Sigmoid colon (tissue), 7 donors: ENCODE results near the gene EFNA5. TPM values are rescaled to one million over a fixed set of nuclear protein-coding genes. Genes with fewer than 3 reads are reported as not detected.

ENCODE experiments used
- DNase-seq: peaks from one replicate; pipeline ENCODE4 v3.0.0-alpha.2; 2019
- H3K27ac ChIP-seq, 4 donors: fragments of 200-600 bp; sonication (generic); one replicate each; pipeline ENCODE4 v1.5.1; 2016 to 2019; ENCODE audit warnings: mild to moderate bottlenecking in 1 of 4
- H3K27me3 ChIP-seq, 3 donors: fragments of 200-600 bp; sonication (generic); one replicate each; pipeline ENCODE4 v1.5.1; 2019; ENCODE audit warnings: mild to moderate bottlenecking in 1 of 3
- H3K36me3 ChIP-seq, 4 donors: fragments of 200-600 bp; sonication (generic); one replicate each; pipeline ENCODE4 v1.5.1; 2016 to 2019
- H3K4me1 ChIP-seq, 4 donors: fragments of 200-600 bp; sonication (generic); one replicate each; pipeline ENCODE4 v1.5.1; 2017 to 2019
- H3K4me3 ChIP-seq, 4 donors: fragments of 200-600 bp; sonication (generic); one replicate each; pipeline ENCODE4 v1.5.1; 2017 to 2019; ENCODE audit warnings: mild to moderate bottlenecking in 2 of 4, moderate library complexity in 1 of 4
- H3K9me3 ChIP-seq, 4 donors: fragments of 200-600 bp in 3 of 4; sonication (generic) in 3 of 4; one replicate each; pipeline versions ENCODE4 v1.5.1 to v1.6.1; 2013 to 2019
- EP300 ChIP-seq, 4 donors: sonication (generic); formaldehyde crosslinking; IDR thresholded peaks; one replicate each; pipeline ENCODE4 v1.6.1; 2017; ENCODE audit warnings: antibody characterized with exemption in 4 of 4
- POLR2A ChIP-seq, 2 donors: fragments of 450-650 bp; IDR thresholded peaks; one replicate each; pipeline ENCODE4 v1.6.1; 2016; ENCODE audit warnings: antibody characterized with exemption in 2 of 2, mild to moderate bottlenecking in 2 of 2, moderate library complexity in 2 of 2
- POLR2AphosphoS5 ChIP-seq, 4 donors: sonication (generic); formaldehyde crosslinking; IDR thresholded peaks; one replicate each; pipeline ENCODE4 v1.6.1; 2017; ENCODE audit warnings: antibody characterized with exemption in 4 of 4
- WGBS, 2 donors: extraction: QIAGEN DNeasy Blood & Tissue Kit; methylation state at CpG; one replicate each; pipeline ENCODE4 v1.1.7; 2013; 5-methylcytosine and 5-hydroxymethylcytosine counted together
- intact Hi-C: fragments of 100-400 bp; cut with DNase I; formaldehyde crosslinking; loops from one replicate; pipeline ENCODE4 v1.15.1; 2023
- polyA plus RNA-seq, 3 donors: library from polyadenylated mRNA; stranded (reverse); fragments of 200-250 nt; gene quantifications; one replicate each; pipeline ENCODE4 v1.2.3, GENCODE V29; 2013
- total RNA-seq, 4 donors: library from RNA; depleted of rRNA; stranded (reverse); fragments of >200 nt; gene quantifications; one replicate each; pipeline ENCODE4 v1.1.0, GENCODE V29; 2016
- TF ChIP-seq, protein P1 (sequence below), 4 experiments: fragments of 450-650 bp in 3 of 4; fragments of 200-600 bp in 1 of 4; IDR thresholded peaks; one replicate each; pipeline ENCODE4 v1.5.1; 2016 to 2019; ENCODE audit warnings: antibody characterized with exemption in 4 of 4, mild to moderate bottlenecking in 3 of 4, moderate library complexity in 2 of 4
- donor health status: healthy with polysubstance abuse.
- donor health status: Bipolar disorder and iron deficiency.
- donor health status: healthy.

EFNA5 gene
- total and polyA plus RNA-seq, 7 donors = 0.60 to 10.8 (median 6.8) TPM

DNA sequence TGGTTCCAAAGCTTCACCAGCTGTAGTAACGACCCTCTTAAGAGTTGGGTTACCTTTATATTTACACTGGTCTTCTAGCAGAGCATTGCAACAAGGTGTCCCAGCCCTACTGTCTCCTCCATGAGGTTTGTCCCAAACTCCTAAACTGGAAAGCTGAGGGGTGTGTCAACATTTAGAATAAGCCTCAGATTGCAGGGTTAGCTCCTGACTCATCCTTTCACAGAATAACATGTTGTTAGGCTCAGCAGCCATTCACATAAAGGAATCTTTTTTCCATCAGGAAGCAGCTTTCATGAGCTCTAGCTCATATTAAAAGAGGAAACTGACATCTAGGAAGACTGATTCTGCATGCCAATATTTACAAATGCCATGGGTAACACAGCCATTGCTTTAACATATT, 238.7 kb downstream of the EFNA5 start:
- H3K4me3 ChIP-seq = no peak overlapping the region
- no peaks in the 10 kb centered on the region for H3K27me3 ChIP-seq
- no peaks in the 10 kb centered on the region for H3K36me3 ChIP-seq
- H3K4me1 ChIP-seq = peaks cover 0 to 25% (median 7%) of the 10 kb centered on the region in 4 donors
- no peak for DNase-seq
- H3K9me3 ChIP-seq = no peaks in the 10 kb centered on the region
- intact Hi-C loops = no loop called here
- TF ChIP-seq POLR2A (IDR thresholded peaks at IDR 0.05) = no peak
- no peak for TF ChIP-seq EP300 (IDR thresholded peaks at IDR 0.05)
- TF ChIP-seq, protein P1, sequence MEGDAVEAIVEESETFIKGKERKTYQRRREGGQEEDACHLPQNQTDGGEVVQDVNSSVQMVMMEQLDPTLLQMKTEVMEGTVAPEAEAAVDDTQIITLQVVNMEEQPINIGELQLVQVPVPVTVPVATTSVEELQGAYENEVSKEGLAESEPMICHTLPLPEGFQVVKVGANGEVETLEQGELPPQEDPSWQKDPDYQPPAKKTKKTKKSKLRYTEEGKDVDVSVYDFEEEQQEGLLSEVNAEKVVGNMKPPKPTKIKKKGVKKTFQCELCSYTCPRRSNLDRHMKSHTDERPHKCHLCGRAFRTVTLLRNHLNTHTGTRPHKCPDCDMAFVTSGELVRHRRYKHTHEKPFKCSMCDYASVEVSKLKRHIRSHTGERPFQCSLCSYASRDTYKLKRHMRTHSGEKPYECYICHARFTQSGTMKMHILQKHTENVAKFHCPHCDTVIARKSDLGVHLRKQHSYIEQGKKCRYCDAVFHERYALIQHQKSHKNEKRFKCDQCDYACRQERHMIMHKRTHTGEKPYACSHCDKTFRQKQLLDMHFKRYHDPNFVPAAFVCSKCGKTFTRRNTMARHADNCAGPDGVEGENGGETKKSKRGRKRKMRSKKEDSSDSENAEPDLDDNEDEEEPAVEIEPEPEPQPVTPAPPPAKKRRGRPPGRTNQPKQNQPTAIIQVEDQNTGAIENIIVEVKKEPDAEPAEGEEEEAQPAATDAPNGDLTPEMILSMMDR (IDR thresholded peaks at IDR 0.05) = no peak
- TF ChIP-seq POLR2AphosphoS5 (IDR thresholded peaks at IDR 0.05) = no peak
- peak overlapping the region in 1 of 4 donors; percentile 0 for H3K27ac ChIP-seq
- 76 to 91% methylated on average over 1 of the region's 1 CpG for WGBS, 2 donors

DNA sequence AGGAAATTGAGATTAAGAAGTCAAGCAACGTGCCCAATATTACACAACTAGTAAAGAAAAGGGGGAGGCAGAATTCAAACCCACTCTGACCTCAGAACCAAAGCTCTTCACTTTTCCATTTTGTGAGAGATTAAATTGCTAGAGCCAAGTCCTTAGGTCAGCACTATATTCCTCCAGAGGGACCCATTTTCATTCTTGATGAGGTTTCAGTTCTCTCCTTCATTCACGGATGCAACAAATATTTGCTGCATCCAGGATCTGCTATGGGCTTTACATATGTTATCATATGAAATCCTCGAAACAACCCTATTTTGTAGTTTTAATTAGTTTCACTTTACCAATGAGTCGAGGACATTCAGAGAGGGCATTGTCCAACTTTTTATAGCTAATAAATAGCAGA, 239.2 kb downstream of the EFNA5 start:
- 89 to 93% methylated on average over 4 of the region's 4 CpGs for WGBS, 2 donors

DNA sequence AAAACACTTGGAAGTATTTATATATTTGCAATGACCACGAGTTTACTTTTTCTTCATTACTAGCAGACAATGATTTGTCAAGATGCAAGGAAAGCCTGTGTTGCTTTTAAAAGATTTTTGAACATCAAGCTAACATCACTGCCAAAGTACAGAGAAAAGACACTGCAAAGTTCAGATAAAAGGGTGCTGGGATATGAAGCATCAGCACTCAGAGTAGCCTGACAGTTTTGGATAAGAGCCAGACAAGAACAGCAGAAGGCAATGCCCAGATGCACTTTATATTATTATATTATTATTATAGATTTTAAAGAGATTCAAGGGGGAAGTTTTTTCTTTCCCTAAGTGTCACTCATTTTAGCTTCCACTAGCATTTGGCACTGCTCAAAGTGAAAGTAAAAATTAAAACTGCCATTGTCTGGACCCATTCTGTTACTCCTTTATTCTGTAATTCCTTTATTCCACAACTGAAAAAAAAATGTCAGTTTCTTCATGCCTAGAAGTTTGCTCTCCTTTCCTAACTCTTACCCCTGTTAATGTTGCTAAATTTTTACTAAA, 240.6 kb downstream of the EFNA5 start:
- H3K9me3 ChIP-seq = no peaks in the 10 kb centered on the region
- intact Hi-C loops = no loop called here
- H3K27me3 ChIP-seq = no peaks in the 10 kb centered on the region
- peak overlapping the region in 3 of 4 donors; percentile 7 to 60 (median 33) for H3K27ac ChIP-seq
- 59 to 74% methylated on average over 1 of the region's 1 CpG for WGBS, 2 donors
- H3K4me1 ChIP-seq = peaks cover 0 to 9% (median 3%) of the 10 kb centered on the region in 4 donors
- peak overlapping the region in 2 of 4 donors; percentile 9 to 11 for H3K4me3 ChIP-seq
- TF ChIP-seq EP300 (IDR thresholded peaks at IDR 0.05) = no peak
- no peak for TF ChIP-seq POLR2AphosphoS5 (IDR thresholded peaks at IDR 0.05)
- no peak for DNase-seq
- H3K36me3 ChIP-seq = no peaks in the 10 kb centered on the region

More for the DNA sequence above, 239.2 kb downstream of the EFNA5 start:
- H3K4me1 ChIP-seq = peaks cover 0 to 23% (median 6%) of the 10 kb centered on the region in 4 donors
- H3K27me3 ChIP-seq = no peaks in the 10 kb centered on the region
- TF ChIP-seq, protein P1 (IDR thresholded peaks at IDR 0.05) = no peak
- TF ChIP-seq EP300 (IDR thresholded peaks at IDR 0.05) = no peak
- TF ChIP-seq POLR2AphosphoS5 (IDR thresholded peaks at IDR 0.05) = no peak
- TF ChIP-seq POLR2A (IDR thresholded peaks at IDR 0.05) = no peak
- peak overlapping the region in 1 of 4 donors; percentile 0 for H3K27ac ChIP-seq
- DNase-seq = no peak
- no peaks in the 10 kb centered on the region for H3K9me3 ChIP-seq
- H3K4me3 ChIP-seq = no peak overlapping the region
- no peaks in the 10 kb centered on the region for H3K36me3 ChIP-seq
- intact Hi-C loops = no loop called here

- no peak for DNase-seq
- H3K36me3 ChIP-seq = no peaks in the 10 kb centered on the region
- intact Hi-C loops = loop anchor here (10.0 kb wide), 1 partner anchor 146 kb away; no protein-coding TSS in a partner anchor
- H3K4me3 ChIP-seq = no peak overlapping the region
- no peaks in the 10 kb centered on the region for H3K27me3 ChIP-seq
- WGBS, 2 donors = 24 to 65% methylated on average over 4 of the region's 4 CpGs
- TF ChIP-seq EP300 (IDR thresholded peaks at IDR 0.05) (no peak), POLR2A (IDR thresholded peaks at IDR 0.05) (no peak)
- TF ChIP-seq, protein P1 (IDR thresholded peaks at IDR 0.05) = no peak
- peak overlapping the region in 2 of 4 donors; percentile 38 to 60 for H3K27ac ChIP-seq
- H3K4me1 ChIP-seq = peaks cover 0 to 9% (median 3%) of the 10 kb centered on the region in 4 donors
- H3K9me3 ChIP-seq = no peaks in the 10 kb centered on the region
These were observed 242.4 kb downstream of the EFNA5 start for GRCh38 chr5:107428303-107428813.

- intact Hi-C loops = loop anchor here (10.0 kb wide), 1 partner anchor 148 kb away; no protein-coding TSS in a partner anchor
- Histone ChIP-seq H3K9me3 (no peaks in the 10 kb centered on the region), H3K4me1 (peaks cover 0 to 1% (median under 1%) of the 10 kb centered on the region in 4 donors), H3K36me3 (no peaks in the 10 kb centered on the region), H3K4me3 (no peak overlapping the region), H3K27ac (no peak overlapping the region), H3K27me3 (no peaks in the 10 kb centered on the region)
- DNase-seq = no peak
- TF ChIP-seq POLR2A (IDR thresholded peaks at IDR 0.05) (no peak), EP300 (IDR thresholded peaks at IDR 0.05) (no peak), POLR2AphosphoS5 (IDR thresholded peaks at IDR 0.05) (no peak)
- TF ChIP-seq, protein P1 (IDR thresholded peaks at IDR 0.05) = no peak
- 96 to 97% methylated on average over 6 of the region's 6 CpGs for WGBS, 2 donors
These were observed 243.9 kb downstream of the EFNA5 start for GRCh38 chr5:107426872-107427271.
